IMR-90 (cell line): ENCODE results near the gene WNT11. TPM values are rescaled to one million over a fixed set of nuclear protein-coding genes. Genes with fewer than 3 reads are reported as not detected.

ENCODE experiments used
- ATAC-seq: fragments of 200-7000 bp; cut with Tn5 transposase; 2 replicates; pipeline ENCODE4 v1.9.1; 2020; ENCODE audit warnings: low read depth, mild to moderate bottlenecking, moderate library complexity
- BruUV-seq: library from RNA; stranded (reverse); fragments of 400-500 nt; replicated peaks from 2 replicates; lab custom pipeline; 2021; lab: Mats Ljungman, UMichigan
- CTCF ChIA-PET: fragments of 300-600 bp; formaldehyde crosslinking; extraction: SDS; loops from one replicate; lab custom pipeline; 2021; ENCODE audit warnings: antibody characterized with exemption; lab: Yijun Ruan, JAX
- POLR2A ChIA-PET: fragments of 300-600 bp; sonication (Branson Sonifier 250); formaldehyde crosslinking; loops from one replicate; lab custom pipeline; 2022; ENCODE audit warnings: antibody characterized with exemption; ENCODE audit not compliant: unreplicated experiment; lab: Charles Lee
- DNase-seq: peaks from one replicate; pipeline ENCODE4 v3.0.0; 2013
- H2AFZ ChIP-seq: replicated peaks from 2 replicates; pipeline ENCODE3; 2013; ENCODE audit warnings: low read length, mild to moderate bottlenecking; ENCODE audit not compliant: poor library complexity
- H2AK5ac ChIP-seq: 2 replicates; pipeline ENCODE4 v1.6.1; 2013; ENCODE audit warnings: low read depth, low read length, inconsistent platforms
- H2AK9ac ChIP-seq: replicated peaks from 2 replicates; pipeline ENCODE3; 2013; ENCODE audit warnings: mild to moderate bottlenecking, low read depth, low read length, moderate library complexity; ENCODE audit not compliant: poor library complexity
- H2BK120ac ChIP-seq: 2 replicates; pipeline ENCODE4 v1.6.1; 2013; ENCODE audit warnings: low read depth, low read length, inconsistent platforms
- H2BK15ac ChIP-seq: 3 replicates; pipeline ENCODE4 v1.6.1; 2013; ENCODE audit warnings: low read depth, low read length, inconsistent platforms
- H2BK20ac ChIP-seq: 2 replicates; pipeline ENCODE4 v1.6.1; 2013; ENCODE audit warnings: low read depth, mild to moderate bottlenecking, inconsistent platforms, low read length, moderate library complexity
- H2BK5ac ChIP-seq: 2 replicates; pipeline ENCODE4 v1.6.1; 2013; ENCODE audit warnings: mild to moderate bottlenecking, low read depth, low read length, inconsistent platforms; ENCODE audit not compliant: poor library complexity, severe bottlenecking
- H3K14ac ChIP-seq: replicated peaks from 2 replicates; pipeline ENCODE4 v1.6.1; 2013; ENCODE audit warnings: low read depth, low read length, inconsistent platforms
- H3K18ac ChIP-seq: 2 replicates; pipeline ENCODE4 v1.6.1; 2013; ENCODE audit warnings: low read depth, low read length, control low read depth
- H3K23ac ChIP-seq: 2 replicates; pipeline ENCODE4 v1.6.1; 2013; ENCODE audit warnings: low read depth, low read length, inconsistent platforms
- H3K27ac ChIP-seq: 2 replicates; pipeline ENCODE4 v1.5.1; 2013; ENCODE audit warnings: mild to moderate bottlenecking, control low read depth, low read length; ENCODE audit not compliant: insufficient read depth
- H3K27me3 ChIP-seq: 2 replicates; pipeline ENCODE4 v1.6.1; 2013; ENCODE audit warnings: low read length; ENCODE audit not compliant: control insufficient read depth, insufficient read depth
- H3K36me3 ChIP-seq: 2 replicates; pipeline ENCODE4 v1.6.1; 2013; ENCODE audit warnings: low read length, mixed read lengths; ENCODE audit not compliant: control insufficient read depth, insufficient read depth
- H3K4ac ChIP-seq: 2 replicates; pipeline ENCODE4 v1.6.1; 2013; ENCODE audit warnings: low read depth, low read length, inconsistent platforms
- H3K4me1 ChIP-seq: 2 replicates; pipeline ENCODE4 v1.6.1; 2013; ENCODE audit warnings: low read length, mixed read lengths; ENCODE audit not compliant: control insufficient read depth, insufficient read depth
- H3K4me2 ChIP-seq: 2 replicates; pipeline ENCODE4 v1.6.1; 2013; ENCODE audit warnings: low read depth, mild to moderate bottlenecking, control low read depth, low read length, moderate library complexity
- H3K4me3 ChIP-seq: 2 replicates; pipeline ENCODE4 v1.5.1; 2013; ENCODE audit warnings: low read depth, mild to moderate bottlenecking, control low read depth, low read length, moderate library complexity; ENCODE audit not compliant: insufficient read depth
- H3K56ac ChIP-seq: 2 replicates; pipeline ENCODE4 v1.6.1; 2013; ENCODE audit warnings: low read length, inconsistent platforms; ENCODE audit not compliant: insufficient read depth; ENCODE audit errors: extremely low read depth
- H3K79me1 ChIP-seq, 2 experiments: 2 replicates each; pipeline ENCODE4 v1.6.1; 2013; ENCODE audit warnings: low read length in 2 of 2, inconsistent platforms in 1 of 2, low read depth in 1 of 2
- H3K9ac ChIP-seq: 2 replicates; pipeline ENCODE4 v1.6.1; 2013; ENCODE audit warnings: low read depth, low read length, control low read depth
- H3K9me1 ChIP-seq: 2 replicates; pipeline ENCODE4 v1.6.1; 2013; ENCODE audit warnings: low read length, inconsistent platforms; ENCODE audit not compliant: insufficient read depth
- H3K9me3 ChIP-seq: 2 replicates; pipeline ENCODE4 v1.6.1; 2013; ENCODE audit warnings: low read length; ENCODE audit not compliant: control insufficient read depth, insufficient read depth
- H4K20me1 ChIP-seq: 2 replicates; pipeline ENCODE4 v1.6.1; 2013; ENCODE audit warnings: low read length, inconsistent platforms; ENCODE audit not compliant: insufficient read depth
- H4K5ac ChIP-seq: 2 replicates; pipeline ENCODE4 v1.6.1; 2013; ENCODE audit warnings: mild to moderate bottlenecking, low read depth, low read length, control low read depth
- H4K8ac ChIP-seq, 2 experiments: 2 replicates each; pipeline ENCODE4 v1.6.1; 2013; ENCODE audit warnings: low read depth in 2 of 2, low read length in 2 of 2, control low read depth in 1 of 2, inconsistent platforms in 1 of 2
- H4K91ac ChIP-seq: 2 replicates; pipeline ENCODE4 v1.6.1; 2013; ENCODE audit warnings: low read depth, low read length, inconsistent platforms; ENCODE audit not compliant: insufficient read depth
- POLR2A ChIP-seq: IDR thresholded peaks from 2 replicates; pipeline ENCODE4 v1.6.1; 2012; ENCODE audit warnings: mild to moderate bottlenecking, low read depth, low read length
- WGBS, 2 experiments: methylation state at CpG; one replicate each; pipeline versions ENCODE4 v1.1.5 to v1.1.7; 2013; ENCODE audit warnings: missing lambda C conversion rate in 2 of 2; ENCODE audit not compliant: insufficient read length in 1 of 2; ENCODE audit errors: extremely low coverage in 2 of 2; 5-methylcytosine and 5-hydroxymethylcytosine counted together
- dilution Hi-C: fragments of 300-500 bp; cut with HindIII; formaldehyde crosslinking; loops from one replicate; pipeline ENCODE4 v1.14.3; 2018; ENCODE audit warnings: low sequenced_read_pairs; ENCODE audit not compliant: unreplicated experiment
- in situ Hi-C: fragments of 300-500 bp; cut with MboI; formaldehyde crosslinking; loops from 3 replicates; pipeline ENCODE4 v1.14.3; 2019; ENCODE audit warnings: low sequenced_read_pairs, inconsistent platforms, mixed read lengths
- intact Hi-C: fragments of 100-400 bp; cut with micrococcal nuclease; formaldehyde crosslinking; loops from 2 replicates; pipeline ENCODE4 v1.10.0; 2022
- polyA plus RNA-seq, 3 experiments: library from polyadenylated mRNA; depleted of rRNA; stranded (reverse); fragments of >200 nt; gene quantifications; 2 replicates each; pipeline ENCODE4 v1.2.3, GENCODE V29; 2012; ENCODE audit warnings: low replicate concordance in 1 of 3
- total RNA-seq: library from RNA; depleted of rRNA; stranded (reverse); fragments of >200 nt; gene quantifications from 2 replicates; pipeline ENCODE4 v1.2.3, GENCODE V29; 2012
- TF ChIP-seq, protein P1 (sequence below): fragments of 150-350 bp; IDR thresholded peaks from 2 replicates; pipeline ENCODE4 v1.6.1; 2017; ENCODE audit warnings: mild to moderate bottlenecking, antibody characterized with exemption, low read length, low read depth

The WNT11 gene
- total and polyA plus RNA-seq, 2 of the 4 experiments (the other 2 are of a cell fraction), result 0.10 TPM; not detected in 1

DNA sequence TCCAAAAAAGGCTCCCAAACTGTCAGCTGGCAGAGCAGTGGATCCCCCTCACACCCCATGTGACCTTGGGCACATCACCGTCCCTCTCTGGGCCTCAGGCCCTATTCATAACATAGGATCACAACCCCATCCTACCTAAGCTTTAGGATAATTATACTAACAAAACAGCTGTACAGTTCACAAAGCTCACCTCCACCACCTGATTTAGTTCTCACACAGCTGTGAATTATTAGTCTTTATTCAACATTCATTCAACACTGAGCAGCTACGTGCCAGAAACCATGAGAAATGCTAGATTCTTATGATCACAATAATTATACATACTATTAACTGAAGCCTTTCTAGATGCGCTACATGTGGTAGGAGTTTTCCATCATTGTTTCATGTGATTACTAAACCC is 9.5 kb downstream of the WNT11 start:
- no peak overlapping the region for H3K4me2 ChIP-seq
- ChIA-PET POLR2A (no interaction called here), CTCF (no interaction called here)
- 86% methylated on average over 1 of the region's 3 CpGs; no CpG with 5 or more reads in 1 of the 2 experiments for WGBS, 2 experiments
- no peak overlapping the region for H2BK120ac ChIP-seq
- no peak overlapping the region for H3K18ac ChIP-seq
- no peaks in the 10 kb centered on the region for H4K20me1 ChIP-seq
- H3K27ac ChIP-seq, result no peak overlapping the region
- H3K9me3 ChIP-seq, result no peaks in the 10 kb centered on the region
- dilution Hi-C loops, result no loop called here
- intact Hi-C loops, result no loop called here
- no peak overlapping the region for H3K4ac ChIP-seq
- H3K4me1 ChIP-seq, result no peaks in the 10 kb centered on the region
- TF ChIP-seq POLR2A, result no peak
- TF ChIP-seq, protein P1, sequence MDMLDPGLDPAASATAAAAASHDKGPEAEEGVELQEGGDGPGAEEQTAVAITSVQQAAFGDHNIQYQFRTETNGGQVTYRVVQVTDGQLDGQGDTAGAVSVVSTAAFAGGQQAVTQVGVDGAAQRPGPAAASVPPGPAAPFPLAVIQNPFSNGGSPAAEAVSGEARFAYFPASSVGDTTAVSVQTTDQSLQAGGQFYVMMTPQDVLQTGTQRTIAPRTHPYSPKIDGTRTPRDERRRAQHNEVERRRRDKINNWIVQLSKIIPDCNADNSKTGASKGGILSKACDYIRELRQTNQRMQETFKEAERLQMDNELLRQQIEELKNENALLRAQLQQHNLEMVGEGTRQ, result no peak
- H3K79me1 ChIP-seq, result no peaks in the 10 kb centered on the region
- H3K36me3 ChIP-seq, result no peaks in the 10 kb centered on the region
- H3K9me1 ChIP-seq, result no peaks in the 10 kb centered on the region
- H3K56ac ChIP-seq, result no peak overlapping the region
- no peak overlapping the region for H4K8ac ChIP-seq
- H2AK5ac ChIP-seq, result no peak overlapping the region
- ATAC-seq, result no peak
- in situ Hi-C loops, result no loop called here
- DNase-seq, result no peak
- H3K23ac ChIP-seq, result no peak overlapping the region
- H2BK20ac ChIP-seq, result no peak overlapping the region
- H3K4me3 ChIP-seq, result no peak overlapping the region
- H2BK5ac ChIP-seq, result no peak overlapping the region
- H3K27me3 ChIP-seq, result peaks cover 69% of the 10 kb centered on the region
- no peak overlapping the region for H2AFZ ChIP-seq
- no TSS peak for BruUV-seq
- H2AK9ac ChIP-seq, result no peak overlapping the region
- H3K9ac ChIP-seq, result no peak overlapping the region
- H4K5ac ChIP-seq, result no peak overlapping the region
- no peak overlapping the region for H2BK15ac ChIP-seq
- H3K14ac ChIP-seq, result no peak overlapping the region
- no peak overlapping the region for H4K91ac ChIP-seq
